ENCODE measurements around the gene THOC7. TPM values are rescaled to one million over a fixed set of nuclear protein-coding genes. Genes with fewer than 3 reads are reported as not detected.

Gene THOC7
- total RNA-seq, 1 donor: 29.1 TPM

DNA sequence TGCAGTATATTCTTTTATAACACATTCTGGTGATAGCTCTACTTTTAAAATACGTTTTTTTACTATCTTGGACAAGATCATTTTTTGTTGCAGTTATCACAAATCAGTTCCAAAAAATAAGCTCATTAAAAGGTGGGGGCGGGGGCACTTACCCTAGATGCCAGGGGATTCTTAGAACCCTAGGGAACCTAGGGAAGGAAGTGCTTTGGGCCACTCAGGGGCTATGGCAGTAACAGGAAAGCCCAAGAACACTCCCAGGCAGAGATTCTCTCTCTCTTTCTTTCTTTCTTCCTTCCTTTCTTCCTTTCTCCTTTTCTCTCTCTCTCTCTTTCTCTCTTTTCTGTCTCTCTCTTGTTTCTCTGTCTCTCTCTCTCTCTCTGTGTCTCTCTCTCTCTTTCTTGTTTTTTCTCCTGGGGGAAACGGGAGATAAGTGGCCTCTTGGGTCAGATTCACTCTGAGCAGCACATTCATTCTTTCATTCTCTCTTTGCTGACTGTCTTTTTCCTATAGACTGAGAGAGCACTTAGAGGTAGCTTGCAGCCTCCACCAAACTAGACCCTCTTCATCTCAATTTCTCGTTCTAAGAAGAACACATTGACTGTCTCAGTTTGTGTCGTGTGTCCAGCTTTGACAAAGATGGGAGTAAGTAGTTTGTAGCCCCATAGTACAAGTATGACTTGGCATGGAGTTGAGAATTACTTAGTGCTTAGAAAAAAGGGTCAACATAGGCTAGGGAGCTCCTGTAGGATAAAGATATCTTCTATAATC is 32.0 kb upstream of the THOC7 start:
- Histone ChIP-seq H3K4me1 (ENCODE audit: insufficient read depth, low read length) (peaks cover 7% of the 10 kb centered on the region), H3K27me3 (ENCODE audit: insufficient read depth, low read length) (no peaks in the 10 kb centered on the region), H3K9me3 (ENCODE audit: low read depth, low read length) (no peaks in the 10 kb centered on the region), H3K4me3 (ENCODE audit: low read length) (no peak overlapping the region)

DNA sequence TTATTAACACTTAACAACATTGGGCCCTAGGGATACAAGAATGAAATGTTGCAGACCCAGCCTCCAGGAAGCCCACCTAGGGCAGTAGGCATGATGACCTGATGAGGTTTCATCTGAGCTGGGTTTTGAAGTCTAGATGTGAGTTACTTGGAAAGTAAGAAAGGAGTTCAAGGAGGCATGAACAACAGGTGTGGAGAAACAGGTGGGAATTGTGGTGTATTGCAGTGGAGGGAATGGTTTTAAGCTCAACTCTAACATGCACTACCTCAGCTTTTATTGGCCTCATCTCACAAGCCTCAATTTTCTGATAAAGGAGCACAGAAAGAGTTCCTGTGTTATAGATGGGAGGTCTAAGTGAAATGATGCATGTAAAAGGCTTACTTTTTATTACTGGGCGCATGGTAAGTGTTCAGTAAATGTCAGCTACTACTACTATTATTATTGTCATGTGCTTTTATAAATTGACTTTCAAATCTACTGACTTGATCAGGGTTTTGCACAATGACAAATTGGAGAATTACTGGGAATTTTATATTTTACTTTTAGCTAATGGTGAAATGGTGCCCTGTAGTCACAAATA is 29.3 kb upstream of the THOC7 start:
- H3K4me3 ChIP-seq (ENCODE audit: low read length): no peak overlapping the region
- peaks cover 7% of the 10 kb centered on the region for H3K4me1 ChIP-seq (ENCODE audit: insufficient read depth, low read length)
- H3K27me3 ChIP-seq (ENCODE audit: insufficient read depth, low read length): no peaks in the 10 kb centered on the region
- no peaks in the 10 kb centered on the region for H3K9me3 ChIP-seq (ENCODE audit: low read depth, low read length)

DNA sequence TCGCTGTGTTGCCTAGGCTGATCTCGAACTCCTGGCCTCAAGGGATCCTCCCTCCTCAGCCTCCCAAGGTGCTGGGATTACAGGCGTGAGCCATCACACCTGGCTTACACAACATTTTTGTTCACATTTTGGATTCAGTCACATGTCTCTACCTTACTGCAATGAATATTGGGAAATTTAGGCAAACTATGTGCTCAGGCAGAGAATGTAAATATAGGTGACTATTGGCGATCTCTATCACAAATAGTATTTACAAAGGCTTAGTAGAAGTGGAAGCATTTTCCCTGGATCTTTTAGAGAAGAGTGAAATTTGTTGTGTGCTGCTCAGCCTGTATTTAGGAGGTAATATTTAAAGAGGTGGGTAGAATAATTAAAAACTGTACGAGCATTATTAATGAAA is 27.9 kb upstream of the THOC7 start:
- Histone ChIP-seq H3K4me3 (ENCODE audit: low read length) (no peak overlapping the region), H3K9me3 (ENCODE audit: low read depth, low read length) (no peaks in the 10 kb centered on the region), H3K27me3 (ENCODE audit: insufficient read depth, low read length) (no peaks in the 10 kb centered on the region), H3K4me1 (ENCODE audit: insufficient read depth, low read length) (peaks cover 7% of the 10 kb centered on the region)

DNA sequence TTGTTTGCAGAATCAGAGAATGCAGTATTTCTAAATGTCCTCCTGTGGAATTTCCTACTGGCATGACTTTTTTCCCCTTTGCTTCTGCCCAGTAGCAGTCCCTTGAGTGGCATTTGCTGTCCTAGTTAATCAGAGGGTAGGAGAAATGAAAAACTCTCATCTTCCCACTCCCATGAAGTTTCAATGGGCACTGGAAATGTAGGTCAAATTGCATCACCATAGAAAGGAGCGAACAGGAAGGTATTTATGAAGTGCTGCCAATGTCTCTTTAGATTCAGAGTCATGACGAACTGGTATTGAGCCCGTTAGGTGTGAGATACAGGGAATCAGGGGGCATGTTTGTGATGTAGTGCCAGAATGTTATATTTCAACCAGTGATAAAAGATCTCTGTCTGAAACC is 23.3 kb upstream of the THOC7 start:
- H3K9me3 ChIP-seq (ENCODE audit: low read depth, low read length): no peaks in the 10 kb centered on the region
- no peak overlapping the region for H3K4me3 ChIP-seq (ENCODE audit: low read length)
- no peaks in the 10 kb centered on the region for H3K4me1 ChIP-seq (ENCODE audit: insufficient read depth, low read length)
- no peaks in the 10 kb centered on the region for H3K27me3 ChIP-seq (ENCODE audit: insufficient read depth, low read length)

DNA sequence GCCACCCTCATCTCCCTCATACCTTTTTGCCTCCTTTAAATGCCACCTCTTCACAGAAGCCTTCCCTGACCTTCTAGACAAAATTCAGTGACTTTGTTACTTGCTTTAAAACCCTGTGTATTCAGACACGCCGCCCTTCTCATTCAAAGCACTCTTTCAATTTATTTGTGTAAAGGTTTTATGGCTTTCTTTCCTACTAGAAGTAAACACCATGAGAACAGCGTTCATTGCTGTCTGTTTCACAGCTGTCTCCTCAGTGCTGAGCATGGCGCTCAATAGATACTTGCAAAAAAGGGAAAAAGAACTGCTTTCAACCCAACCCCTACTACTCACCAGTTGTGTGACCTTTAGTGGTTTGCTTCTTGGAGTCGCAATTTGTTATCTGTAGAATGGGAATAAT is 17.0 kb upstream of the THOC7 start:
- Histone ChIP-seq H3K9me3 (ENCODE audit: low read depth, low read length) (no peaks in the 10 kb centered on the region), H3K4me3 (ENCODE audit: low read length) (no peak overlapping the region), H3K27me3 (ENCODE audit: insufficient read depth, low read length) (no peaks in the 10 kb centered on the region), H3K4me1 (ENCODE audit: insufficient read depth, low read length) (no peaks in the 10 kb centered on the region)

DNA sequence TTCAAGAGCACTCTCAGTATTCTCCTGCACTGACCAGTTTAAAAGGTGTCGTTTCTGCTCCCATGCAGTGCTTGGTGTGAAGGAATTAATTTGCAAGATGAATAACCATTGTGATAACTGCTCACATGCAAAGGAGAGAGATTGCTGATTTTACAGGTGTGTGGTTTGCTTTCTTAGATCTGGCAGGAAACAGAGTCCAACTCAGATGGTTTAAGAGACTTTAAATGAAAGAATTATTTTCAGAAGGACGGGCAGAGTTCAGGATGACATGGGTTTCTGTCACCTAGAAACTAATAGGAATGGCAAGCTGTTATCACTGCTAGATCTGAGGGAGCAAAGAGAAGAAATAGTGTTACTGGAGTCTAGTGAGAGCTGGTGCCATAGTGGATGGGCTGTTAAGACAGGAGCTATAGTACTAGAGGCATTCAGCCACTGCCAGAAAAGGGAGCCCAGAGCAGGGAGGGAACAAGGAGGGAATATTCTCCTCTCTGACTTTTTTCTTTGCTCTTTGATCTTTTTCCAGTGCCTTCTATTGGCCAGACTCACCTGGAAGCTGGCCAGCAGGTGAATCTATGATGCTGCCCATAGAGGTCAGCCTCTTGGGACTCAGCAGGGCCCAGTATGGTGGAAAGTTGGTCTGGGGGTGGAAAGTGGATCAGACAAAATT is 14.9 kb upstream of the THOC7 start:
- H3K4me3 ChIP-seq (ENCODE audit: low read length): no peak overlapping the region
- H3K27me3 ChIP-seq (ENCODE audit: insufficient read depth, low read length): no peaks in the 10 kb centered on the region
- peaks cover 10% of the 10 kb centered on the region for H3K4me1 ChIP-seq (ENCODE audit: insufficient read depth, low read length)
- no peaks in the 10 kb centered on the region for H3K9me3 ChIP-seq (ENCODE audit: low read depth, low read length)

DNA sequence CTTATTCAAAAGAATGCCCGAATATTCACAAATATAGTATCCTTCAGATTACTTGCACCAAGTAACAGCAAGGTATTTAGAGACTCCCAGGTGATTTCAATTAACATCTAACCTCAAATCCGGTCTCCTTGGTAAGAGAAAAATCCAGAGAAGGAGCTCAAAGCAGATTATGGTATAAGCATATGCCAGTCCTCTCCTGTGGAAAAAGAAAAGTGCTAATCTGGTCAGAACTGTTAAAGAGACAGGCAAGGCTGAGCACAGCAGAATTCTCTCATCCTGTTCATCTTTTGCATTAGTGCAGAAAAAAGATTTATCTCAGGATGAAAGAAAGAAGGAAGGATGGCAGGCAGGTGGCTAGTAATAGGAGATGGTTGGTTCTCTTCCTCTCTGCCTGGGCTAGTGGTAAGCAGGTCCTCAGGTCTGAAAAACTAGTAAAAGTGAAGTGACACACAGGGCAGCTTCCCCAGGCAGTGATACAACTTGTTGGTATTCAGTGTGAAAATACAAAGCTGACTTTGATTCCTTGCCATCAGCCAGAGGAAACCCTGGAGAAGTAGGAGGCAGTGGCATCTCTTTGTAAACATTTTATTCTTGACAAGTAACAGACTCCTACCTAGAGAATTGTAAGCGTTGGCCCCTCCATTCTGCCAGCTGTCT is 14.3 kb upstream of the THOC7 start:
- H3K4me3 ChIP-seq (ENCODE audit: low read length): no peak overlapping the region
- H3K4me1 ChIP-seq (ENCODE audit: insufficient read depth, low read length): peaks cover 10% of the 10 kb centered on the region
- no peaks in the 10 kb centered on the region for H3K9me3 ChIP-seq (ENCODE audit: low read depth, low read length)
- no peaks in the 10 kb centered on the region for H3K27me3 ChIP-seq (ENCODE audit: insufficient read depth, low read length)

DNA sequence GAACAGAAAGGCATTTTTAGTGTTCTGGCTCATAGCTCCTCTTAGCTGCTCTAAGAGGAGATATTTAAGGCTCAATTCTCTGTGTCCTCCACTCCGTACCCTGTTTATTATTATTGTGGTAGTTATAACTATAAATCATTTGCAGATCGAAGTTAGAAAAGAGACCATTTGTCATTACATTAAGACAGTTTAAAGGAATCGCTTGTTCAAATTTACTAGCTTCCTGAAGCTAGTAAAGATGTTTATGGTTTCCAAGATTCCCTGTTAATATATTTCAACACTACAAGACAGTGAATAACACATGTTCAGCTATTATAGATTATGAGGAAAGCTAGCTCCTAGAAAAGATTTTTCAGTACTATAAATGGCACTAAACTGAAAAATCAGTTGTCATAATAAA is 12.7 kb upstream of the THOC7 start:
- no peaks in the 10 kb centered on the region for H3K27me3 ChIP-seq (ENCODE audit: insufficient read depth, low read length)
- peaks cover 15% of the 10 kb centered on the region for H3K4me1 ChIP-seq (ENCODE audit: insufficient read depth, low read length)
- H3K9me3 ChIP-seq (ENCODE audit: low read depth, low read length): no peaks in the 10 kb centered on the region
- H3K4me3 ChIP-seq (ENCODE audit: low read length): no peak overlapping the region

DNA sequence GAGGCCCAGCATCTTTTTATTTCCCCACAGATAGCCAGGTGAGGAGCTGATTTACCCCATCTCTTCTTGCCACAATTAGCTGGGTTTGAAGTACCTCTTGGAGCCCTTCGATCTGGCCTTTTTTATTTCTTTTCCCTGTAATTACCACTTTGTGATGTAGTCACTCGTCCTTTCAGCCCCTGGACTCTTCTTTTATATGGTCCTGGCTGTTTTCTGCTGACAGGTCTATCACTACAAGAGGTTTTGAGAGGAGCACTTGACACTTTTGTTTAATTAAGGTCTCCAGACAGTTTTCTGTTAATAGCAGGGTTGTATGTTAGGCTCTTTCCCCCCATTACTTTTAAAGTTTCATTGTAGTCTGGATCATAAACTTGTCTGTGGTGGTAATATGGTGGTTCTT is 11.9 kb upstream of the THOC7 start:
- H3K4me1 ChIP-seq (ENCODE audit: insufficient read depth, low read length): peaks cover 15% of the 10 kb centered on the region

DNA sequence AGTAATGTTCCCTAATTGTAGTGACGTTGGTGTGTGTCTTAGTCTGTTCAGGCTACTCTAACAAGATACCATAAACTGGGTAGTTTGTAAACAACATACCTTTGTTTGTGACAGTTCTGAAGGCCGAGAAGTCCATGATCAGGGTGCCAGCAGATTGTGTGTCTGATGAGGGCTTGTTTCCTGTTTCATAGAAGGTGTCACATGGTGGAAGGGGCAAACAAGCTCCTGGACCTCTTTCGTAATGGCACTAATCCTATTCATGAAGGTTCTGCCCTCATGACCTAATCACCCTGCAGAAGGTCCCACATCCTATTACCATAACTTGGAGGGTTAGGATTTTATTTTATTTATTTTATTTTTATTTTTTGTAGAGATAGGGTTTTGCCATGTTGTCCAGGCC is 11.2 kb upstream of the THOC7 start:
- Histone ChIP-seq H3K4me1 (ENCODE audit: insufficient read depth, low read length) (peaks cover 15% of the 10 kb centered on the region), H3K9me3 (ENCODE audit: low read depth, low read length) (no peaks in the 10 kb centered on the region), H3K4me3 (ENCODE audit: low read length) (no peak overlapping the region), H3K27me3 (ENCODE audit: insufficient read depth, low read length) (no peaks in the 10 kb centered on the region)

More for the DNA sequence above, 11.9 kb upstream of the THOC7 start:
- Histone ChIP-seq H3K4me3 (ENCODE audit: low read length) (no peak overlapping the region), H3K27me3 (ENCODE audit: insufficient read depth, low read length) (no peaks in the 10 kb centered on the region), H3K9me3 (ENCODE audit: low read depth, low read length) (no peaks in the 10 kb centered on the region)

DNA sequence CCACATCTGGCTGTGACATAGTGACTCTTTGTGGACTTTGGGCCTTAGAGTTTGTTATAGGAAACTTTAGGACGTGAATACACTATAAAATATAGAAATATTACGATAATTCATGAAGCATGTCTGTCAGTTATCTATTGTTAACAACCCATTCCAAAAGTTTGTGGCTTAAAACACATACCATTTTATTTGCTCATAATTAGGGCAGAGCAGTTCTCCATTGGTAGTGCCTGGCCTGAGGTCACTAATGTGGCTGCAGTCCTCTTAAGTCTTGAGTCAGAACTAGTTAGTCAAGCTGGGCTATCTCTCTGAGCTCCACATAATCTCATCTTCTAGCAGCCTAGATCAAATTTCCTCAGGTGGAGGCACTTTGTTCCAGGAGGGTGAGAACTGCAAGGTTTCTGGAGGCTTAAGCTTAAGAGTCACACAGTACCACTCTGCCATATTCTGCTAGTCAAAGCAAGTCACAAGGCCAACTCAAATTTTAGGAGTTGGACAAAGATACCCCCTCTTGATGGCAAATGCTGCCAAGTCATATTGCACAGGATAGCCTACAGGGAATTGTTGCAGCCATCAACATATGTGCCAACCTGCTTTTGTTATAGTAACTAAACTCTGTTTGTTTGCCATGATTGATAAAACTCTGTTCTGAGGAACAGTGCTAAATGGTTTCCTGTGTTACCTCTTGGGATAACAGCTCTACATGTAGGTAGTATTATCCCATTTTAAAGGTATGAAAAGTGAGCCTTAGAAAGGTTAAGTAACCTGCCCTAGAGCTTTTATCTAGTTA is 8.7 kb upstream of the THOC7 start:
- Histone ChIP-seq H3K9me3 (ENCODE audit: low read depth, low read length) (no peaks in the 10 kb centered on the region), H3K27me3 (ENCODE audit: insufficient read depth, low read length) (no peaks in the 10 kb centered on the region), H3K4me3 (ENCODE audit: low read length) (no peak overlapping the region), H3K4me1 (ENCODE audit: insufficient read depth, low read length) (peaks cover 21% of the 10 kb centered on the region)

DNA sequence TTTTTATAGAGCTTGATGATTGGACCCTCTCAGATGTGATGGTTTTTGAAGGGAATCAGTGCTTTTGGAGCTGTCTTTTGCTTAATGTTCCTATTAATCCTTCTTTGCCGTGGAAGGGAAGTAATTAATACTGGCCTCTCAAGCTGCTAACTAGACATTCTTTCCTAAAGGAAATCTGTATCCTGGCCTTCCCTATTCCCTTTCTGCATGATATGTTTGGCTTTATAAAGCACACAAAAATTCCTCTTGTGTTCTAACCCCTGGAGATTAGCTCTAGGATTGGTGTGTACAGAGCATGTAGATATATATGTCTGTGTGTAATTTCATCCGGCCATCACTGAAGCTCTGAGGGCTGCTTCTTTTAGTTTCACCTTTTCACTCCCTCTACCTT is 7.0 kb upstream of the THOC7 start:
- no peaks in the 10 kb centered on the region for H3K27me3 ChIP-seq (ENCODE audit: insufficient read depth, low read length)
- H3K4me1 ChIP-seq (ENCODE audit: insufficient read depth, low read length): peaks cover 22% of the 10 kb centered on the region
- H3K4me3 ChIP-seq (ENCODE audit: low read length): no peak overlapping the region
- H3K9me3 ChIP-seq (ENCODE audit: low read depth, low read length): no peaks in the 10 kb centered on the region

DNA sequence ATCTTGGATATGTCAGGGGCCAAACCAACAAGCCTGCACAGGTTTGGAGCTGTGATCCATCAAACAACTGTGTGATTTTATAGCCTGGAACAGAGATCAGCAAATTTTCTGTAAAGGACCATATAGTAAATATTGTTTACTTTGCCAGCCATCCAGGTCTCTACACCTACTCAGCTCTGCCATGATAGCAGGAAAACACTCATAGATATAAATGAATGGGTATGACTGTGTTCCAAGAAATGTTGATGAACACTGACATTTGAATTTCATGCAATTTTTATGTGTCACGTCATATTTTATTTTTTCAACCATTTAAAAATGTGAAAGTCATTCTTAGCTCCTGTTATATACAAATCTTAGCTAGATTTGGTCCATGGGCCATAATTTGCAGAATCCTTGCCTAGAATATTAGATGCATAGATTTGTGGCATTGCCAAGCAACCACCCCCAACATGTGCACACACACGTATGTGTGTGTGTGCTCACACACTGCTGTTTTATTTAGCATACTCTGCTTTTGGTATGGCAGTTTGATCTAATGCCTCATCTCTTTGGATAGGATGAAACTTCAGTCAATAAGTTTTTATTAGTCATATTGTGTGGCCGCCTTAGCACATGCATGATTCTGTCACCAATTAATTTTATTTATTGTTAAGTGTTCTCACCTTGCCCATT is 6.5 kb upstream of the THOC7 start:
- Histone ChIP-seq H3K4me3 (ENCODE audit: low read length) (no peak overlapping the region), H3K9me3 (ENCODE audit: low read depth, low read length) (no peaks in the 10 kb centered on the region), H3K27me3 (ENCODE audit: insufficient read depth, low read length) (no peaks in the 10 kb centered on the region), H3K4me1 (ENCODE audit: insufficient read depth, low read length) (peaks cover 24% of the 10 kb centered on the region)

DNA sequence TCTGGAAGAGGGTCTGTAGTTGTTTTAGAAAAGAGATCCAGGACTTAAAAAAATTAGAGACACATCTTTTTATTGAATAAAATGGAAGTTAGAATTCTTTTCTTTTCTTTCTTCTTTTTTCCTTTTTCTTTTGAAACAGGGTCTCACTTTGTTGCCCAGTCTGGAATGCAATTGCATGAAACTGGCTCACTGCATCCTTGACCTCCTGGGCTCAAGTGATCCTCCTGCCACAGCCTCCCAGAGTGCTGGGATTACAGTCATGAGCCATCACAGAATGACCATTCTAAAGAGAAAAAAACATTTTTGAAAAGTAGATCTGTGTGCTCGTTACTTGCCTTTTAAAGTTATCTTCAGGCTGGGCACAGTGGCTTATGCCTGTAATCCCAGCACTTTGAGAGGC is 3.6 kb upstream of the THOC7 start:
- H3K4me3 ChIP-seq (ENCODE audit: low read length): no peak overlapping the region
- no peaks in the 10 kb centered on the region for H3K9me3 ChIP-seq (ENCODE audit: low read depth, low read length)
- no peaks in the 10 kb centered on the region for H3K27me3 ChIP-seq (ENCODE audit: insufficient read depth, low read length)
- H3K4me1 ChIP-seq (ENCODE audit: insufficient read depth, low read length): peaks cover 29% of the 10 kb centered on the region

Data from mononuclear cell (primary cell).